ENCODE results near the gene BACE2.

BACE2 gene

DNA sequence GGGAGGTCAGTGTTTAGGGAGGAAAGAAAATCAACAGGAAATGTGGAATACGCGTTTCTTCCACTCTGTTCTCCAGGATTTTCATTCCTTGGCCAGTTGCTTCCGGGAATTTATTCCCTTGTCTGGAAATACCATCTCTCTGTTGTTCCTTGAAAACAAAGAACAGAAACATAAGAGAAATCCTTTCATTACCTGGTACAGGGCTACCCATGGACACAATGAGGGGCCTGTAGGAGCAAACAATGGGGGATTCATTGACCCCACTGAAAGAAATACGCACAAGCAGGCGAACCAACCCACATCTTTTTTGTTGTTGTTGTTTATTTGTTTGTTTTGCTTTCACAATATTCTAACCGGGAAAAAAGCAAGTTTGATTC is 20.0 kb upstream of the BACE2 start:
- DNase-seq (ENCODE audit: extremely low read depth in 1 of 2, low read depth in 1 of 2): no peak

DNA sequence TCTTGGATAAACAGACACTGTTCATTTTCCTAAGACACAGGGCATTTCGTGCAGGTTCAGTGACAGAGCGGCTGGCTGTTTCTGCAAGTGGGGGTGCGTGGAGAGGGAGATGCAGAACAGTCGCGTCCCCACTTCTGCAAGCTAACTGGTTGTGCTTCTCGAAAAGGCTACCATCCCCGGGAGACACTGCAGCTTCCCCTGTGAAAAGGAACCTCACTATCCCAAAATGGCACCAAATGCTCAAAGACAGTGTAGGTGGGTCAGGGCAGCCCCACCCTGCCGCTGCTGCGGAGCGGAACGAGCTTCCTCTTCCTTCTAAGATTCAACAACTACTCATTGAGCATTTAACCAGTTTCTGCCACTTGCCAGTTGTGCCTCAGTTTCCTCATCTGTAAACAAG is 19.2 kb upstream of the BACE2 start:
- DNase-seq (ENCODE audit: extremely low read depth in 1 of 2, low read depth in 1 of 2): no peak

DNA sequence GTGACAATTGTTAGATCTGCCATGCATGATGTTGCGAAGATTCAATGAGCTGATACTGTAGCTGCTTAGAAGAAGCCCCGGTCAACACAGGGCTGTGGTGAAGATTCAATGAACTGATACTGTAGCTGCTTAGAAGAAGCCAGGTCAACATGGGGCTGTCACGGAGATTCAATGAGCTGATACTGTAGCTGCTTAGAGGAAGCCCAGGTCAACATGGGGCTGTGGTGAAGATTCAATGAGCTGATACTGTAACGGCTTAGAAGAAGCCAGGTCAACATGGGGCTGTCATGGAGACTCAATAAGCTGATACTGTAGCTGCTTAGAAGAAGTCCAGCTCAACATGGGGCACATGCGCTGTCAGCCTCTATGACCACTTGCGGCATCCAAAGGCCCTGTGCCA is 18.8 kb upstream of the BACE2 start:
- no peak for DNase-seq (ENCODE audit: extremely low read depth in 1 of 2, low read depth in 1 of 2)

DNA sequence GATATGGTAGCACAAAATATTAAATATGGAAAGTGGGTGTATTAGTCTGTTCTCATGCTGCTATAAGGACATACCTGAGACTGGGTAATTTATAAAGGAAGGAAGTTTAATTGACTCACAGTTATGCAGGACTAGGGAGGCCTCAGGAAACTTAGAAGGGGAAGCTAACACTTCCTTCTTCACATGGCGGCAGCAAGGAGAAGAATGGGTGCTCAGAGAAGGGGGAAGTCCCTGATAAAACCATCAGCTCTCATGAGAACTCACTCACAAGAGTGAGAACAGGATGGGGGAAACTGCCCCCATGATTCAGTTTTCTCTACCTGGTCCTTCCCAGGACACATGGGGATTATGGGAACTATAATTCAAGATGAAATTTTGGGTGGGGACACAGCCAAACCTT is 15.8 kb upstream of the BACE2 start:
- DNase-seq (ENCODE audit: extremely low read depth in 1 of 2, low read depth in 1 of 2): no peak

DNA sequence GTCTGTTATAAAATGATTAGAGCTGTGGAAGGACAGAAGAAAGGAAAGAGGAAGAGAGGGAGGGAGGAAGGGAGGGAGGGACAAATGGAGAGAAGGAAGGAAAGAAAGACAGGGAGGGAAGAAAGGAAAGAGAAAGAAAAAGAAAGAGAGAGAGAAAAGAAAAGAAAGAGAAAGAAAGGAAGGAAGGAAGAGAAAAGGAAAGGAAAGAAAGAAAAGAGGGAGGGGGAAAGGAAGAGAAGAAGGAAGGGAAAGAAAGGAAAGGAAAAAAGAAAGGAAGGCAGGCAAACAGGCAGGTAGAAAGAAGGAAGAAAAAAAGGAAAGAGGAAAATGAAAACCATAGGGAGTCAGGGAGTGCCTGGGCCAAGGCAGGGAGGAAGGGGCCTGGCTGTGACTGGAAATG is 14.5 kb upstream of the BACE2 start:
- no peak for DNase-seq (ENCODE audit: extremely low read depth in 1 of 2, low read depth in 1 of 2)

DNA sequence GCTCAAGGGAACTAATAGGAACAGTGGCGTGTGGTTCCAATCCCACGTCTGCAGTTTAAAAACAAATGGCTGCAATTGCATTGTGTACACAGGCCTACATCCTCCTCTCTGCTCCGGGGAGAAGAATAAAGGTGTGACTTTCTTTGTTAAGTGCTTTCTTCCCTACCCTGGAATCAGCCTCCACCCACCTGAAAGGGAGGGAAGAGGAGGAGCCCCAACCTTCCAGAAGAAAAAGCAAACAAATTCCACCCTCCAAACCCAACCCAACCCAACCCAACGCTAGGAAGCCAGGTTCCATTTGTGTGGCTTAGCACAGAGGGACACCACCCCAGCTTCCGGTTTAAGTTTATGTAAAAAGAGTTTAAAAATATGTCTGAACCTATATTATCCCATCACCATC is 11.8 kb upstream of the BACE2 start:
- DNase-seq (ENCODE audit: extremely low read depth in 1 of 2, low read depth in 1 of 2): no peak

DNA sequence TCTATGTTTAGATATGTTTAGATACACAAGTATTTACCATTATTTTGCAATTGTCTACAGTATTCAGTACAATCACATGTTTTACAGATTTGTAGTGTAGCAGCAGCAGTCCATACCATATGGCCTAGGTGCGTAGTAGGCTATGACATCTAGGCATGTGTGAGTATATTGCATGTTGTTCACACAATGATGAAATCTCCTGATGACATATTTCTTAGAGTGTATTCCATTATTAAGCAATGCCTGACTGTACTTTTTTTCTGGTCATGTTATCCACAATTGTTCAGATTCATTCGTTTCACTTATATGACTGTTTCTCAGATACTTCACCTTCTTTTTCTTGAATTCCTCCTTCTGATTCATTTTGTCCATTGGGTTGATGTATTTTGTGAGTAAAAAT is 9.9 kb upstream of the BACE2 start:
- no peak for DNase-seq (ENCODE audit: extremely low read depth in 1 of 2, low read depth in 1 of 2)

DNA sequence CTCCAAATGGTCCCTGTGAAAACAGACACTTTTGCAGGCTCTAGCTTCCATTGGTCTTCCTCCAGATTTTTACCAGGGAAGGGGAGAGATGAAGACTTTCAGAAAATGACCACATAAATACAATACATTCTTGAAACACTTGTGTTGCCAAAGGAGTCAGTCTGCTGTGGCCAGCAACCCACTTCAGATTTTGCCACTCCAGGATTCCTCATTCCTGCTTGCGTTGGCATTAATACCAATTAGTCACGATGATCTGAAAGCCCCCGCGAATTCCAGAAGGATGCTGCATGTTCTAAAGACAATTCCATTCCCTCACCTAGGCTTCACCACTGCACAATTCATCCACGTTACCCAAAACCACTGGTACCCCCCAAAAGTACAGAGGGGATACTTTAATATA is 7.9 kb upstream of the BACE2 start:
- DNase-seq (ENCODE audit: extremely low read depth in 1 of 2, low read depth in 1 of 2): no peak

DNA sequence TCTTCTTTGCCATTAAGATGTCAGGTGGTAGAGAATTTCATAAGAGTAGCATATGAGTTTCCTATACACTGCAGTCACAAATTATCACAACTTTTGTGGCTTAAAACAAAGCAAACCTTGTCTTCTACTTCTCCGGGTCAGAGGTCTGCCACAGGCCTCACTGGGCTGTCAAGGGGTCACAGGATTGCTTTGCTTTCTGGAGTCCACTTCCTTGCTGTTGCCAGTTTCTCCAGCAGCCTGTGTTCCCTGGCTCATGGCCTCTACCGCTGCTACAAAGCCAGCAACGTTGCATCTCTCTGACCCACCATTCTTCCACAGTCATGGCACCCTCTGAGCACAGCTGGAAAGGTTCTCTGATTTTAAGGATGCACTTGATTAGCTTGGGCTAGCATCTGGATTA is 6.5 kb upstream of the BACE2 start:
- DNase-seq (ENCODE audit: extremely low read depth in 1 of 2, low read depth in 1 of 2): no peak

DNA sequence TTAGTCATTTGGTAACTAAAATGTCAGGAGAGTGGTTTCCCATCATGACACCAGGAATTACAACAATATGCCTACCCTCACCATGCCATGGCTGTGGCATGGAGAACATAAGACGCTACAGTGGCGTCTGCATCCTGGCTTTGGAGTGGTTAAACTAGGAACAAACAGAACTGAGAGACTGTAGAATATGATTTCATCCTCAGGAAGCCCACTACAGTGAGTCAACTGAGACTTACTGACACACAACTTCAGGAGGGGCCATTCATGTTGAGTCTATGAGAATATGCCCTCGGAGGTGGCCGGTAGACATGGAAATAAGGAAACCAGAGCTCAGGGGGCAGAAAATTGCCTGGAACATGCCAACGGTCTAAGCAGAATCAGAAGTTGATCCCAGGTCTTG is 5.9 kb upstream of the BACE2 start:
- DNase-seq (ENCODE audit: extremely low read depth in 1 of 2, low read depth in 1 of 2): no peak

DNA sequence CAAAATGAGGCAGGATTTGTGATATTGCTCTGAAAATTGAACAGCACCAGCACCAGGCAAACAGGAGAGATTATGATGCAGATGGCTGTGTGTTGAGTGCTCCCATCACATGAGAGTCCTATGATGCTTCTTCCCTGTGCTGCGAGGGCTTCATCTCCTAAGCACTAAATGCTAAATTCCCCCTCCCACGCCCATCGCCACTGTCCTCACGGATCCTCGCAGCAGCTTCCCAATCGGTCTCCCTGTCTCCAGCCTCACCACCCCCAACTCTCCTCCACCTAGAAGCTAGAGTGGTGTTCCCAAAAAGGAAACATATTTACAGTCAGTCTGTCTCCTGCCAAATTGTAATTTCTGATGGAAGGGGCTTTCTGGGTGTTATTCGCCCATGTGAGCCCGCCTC is 4.9 kb upstream of the BACE2 start:
- DNase-seq (ENCODE audit: extremely low read depth in 1 of 2, low read depth in 1 of 2): no peak

DNA sequence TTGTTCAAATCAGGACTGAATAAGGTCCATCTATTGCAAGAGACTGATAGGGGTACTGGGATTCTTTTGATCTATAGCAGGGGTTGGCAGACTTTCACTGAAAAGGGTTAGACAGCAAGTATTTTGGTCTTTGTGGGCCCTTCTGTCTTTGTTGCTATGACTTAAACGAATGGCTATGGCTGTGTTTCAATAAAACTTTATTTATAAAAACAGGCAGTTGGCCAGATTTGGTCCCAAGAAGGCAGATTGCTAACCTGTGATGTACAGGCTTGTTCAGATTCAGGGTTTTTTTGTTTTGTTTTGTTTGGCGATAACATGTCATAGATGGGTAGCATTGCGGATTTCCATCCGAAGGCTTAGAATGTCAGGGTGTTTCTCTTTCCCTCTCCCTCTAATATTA is 3.9 kb upstream of the BACE2 start:
- DNase-seq (ENCODE audit: extremely low read depth in 1 of 2, low read depth in 1 of 2): no peak

DNA sequence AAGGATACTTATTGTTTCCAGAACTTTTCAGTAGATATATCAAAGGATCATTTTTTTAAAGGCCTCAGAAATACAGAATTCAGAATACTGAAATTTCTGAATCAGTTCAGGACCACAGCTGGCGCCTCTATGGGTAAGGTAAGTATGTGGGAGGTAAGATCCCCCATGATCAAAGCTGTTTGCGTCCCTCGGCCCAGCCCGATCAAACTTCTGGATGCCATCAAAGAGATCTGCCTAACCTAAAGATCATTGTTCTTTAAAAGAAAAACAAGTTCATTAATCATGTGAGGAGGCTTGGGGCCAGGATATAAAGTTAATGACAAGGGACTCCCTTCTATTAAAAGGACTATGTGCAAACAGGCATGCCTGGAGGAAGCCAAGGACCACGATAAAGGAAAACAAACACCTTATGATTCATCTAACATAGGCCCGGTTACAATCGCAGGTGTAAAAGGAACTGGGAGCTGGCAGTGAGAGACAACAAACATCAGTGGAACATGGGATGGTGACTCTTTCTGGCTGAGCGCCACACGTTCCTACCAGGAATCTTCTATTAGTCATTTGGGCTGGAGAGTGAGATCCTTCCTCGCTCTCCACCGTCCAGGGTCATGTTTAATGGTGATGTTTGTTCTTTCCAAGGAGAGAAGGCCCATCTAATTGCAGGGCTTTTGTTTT is 2.8 kb upstream of the BACE2 start:
- no peak for DNase-seq (ENCODE audit: extremely low read depth in 1 of 2, low read depth in 1 of 2)

DNA sequence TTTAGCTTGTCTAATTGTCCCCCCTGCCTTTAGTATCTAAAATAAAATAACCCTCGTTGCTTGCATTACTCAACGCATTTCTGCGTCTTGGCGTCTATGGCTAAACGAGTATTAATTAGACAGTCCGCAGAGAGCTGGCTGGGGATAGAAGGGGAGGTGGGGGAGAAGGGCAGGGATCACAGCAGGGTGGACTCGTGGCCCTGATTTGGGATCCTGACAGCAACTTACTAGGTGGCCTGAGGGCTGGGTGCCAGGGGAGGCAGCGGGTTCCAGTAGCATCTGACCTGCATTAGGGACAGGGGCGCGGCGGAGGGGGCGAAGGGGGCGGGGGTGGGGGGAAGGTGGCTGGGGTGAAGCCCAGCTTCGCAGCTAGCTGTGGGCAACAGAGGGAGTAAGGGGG is 1.1 kb upstream of the BACE2 start:
- no peak for DNase-seq (ENCODE audit: extremely low read depth in 1 of 2, low read depth in 1 of 2)

DNA sequence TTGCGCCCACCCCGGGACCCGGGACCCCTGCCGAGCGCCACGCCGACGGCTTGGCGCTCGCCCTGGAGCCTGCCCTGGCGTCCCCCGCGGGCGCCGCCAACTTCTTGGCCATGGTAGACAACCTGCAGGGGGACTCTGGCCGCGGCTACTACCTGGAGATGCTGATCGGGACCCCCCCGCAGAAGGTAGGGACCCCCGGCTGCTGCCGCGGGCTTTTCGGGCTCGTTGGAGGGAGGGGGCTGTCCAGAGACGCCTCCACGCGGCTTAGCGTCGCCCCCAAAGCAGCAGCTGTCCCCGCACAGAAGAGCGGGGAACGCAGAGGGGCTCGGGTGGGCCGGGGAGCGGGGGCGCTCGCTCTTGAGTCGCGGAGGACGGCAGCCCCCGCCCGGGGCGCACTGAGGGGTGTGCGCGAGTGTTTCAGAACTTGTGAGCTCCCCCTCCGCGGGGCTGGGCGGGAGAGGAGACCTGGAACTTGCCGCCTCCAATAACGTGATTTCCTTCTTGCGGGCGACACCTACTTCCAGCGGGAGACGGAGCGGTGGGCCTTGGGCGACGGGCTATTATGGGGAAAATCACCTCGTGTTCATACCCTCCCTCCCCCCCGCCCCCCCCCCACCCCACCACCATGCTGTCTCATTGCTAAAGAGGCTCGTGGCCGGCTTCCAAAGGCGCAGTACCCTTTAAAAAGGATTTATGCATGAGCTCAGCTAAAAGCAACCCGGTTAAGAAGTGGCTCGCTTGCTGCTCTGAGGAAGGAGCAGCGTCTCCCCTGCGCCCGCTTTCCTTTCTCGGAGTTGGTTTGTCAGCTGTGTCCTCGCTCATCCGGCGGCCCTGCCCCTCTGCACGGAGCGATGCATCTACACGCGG is 664 bp downstream of the BACE2 start:
- DNase-seq (ENCODE audit: extremely low read depth in 1 of 2, low read depth in 1 of 2): no peak

DNA sequence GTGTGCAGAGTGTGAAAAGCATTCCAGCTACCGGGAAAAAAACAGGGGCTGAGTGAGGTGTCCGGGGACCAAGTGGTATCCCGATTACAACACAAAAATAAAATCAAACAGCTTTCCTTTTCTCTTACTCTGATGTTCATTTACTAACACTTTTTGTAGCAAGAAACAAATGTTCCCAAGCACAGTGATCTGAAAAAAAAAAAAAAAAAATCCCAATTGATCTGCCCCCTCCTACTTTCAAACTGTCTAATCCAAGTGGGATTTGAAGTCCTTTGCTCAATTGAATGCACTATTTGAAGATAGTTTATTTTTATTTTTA is 1.3 kb downstream of the BACE2 start:
- DNase-seq (ENCODE audit: extremely low read depth in 1 of 2, low read depth in 1 of 2): no peak

DNA sequence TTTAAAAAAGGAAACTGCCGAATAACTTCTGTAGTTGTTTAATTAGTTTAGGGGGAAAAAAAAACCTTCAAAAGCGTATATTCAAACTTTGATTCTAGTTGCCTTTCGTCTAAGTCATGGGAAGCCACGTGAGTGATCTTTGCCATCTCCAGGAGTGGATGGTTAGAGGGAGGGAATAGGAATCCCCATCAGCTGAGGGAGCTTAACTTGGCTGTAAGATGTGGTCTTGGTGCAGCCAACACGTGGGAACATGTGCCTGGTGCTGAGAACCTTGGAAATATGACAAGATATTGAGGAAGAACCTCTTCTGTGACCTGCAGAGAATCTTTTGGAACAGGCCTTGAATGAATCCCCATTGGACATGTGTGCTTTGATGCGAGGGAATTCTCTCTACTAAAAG is 1.7 kb downstream of the BACE2 start:
- DNase-seq (ENCODE audit: extremely low read depth in 1 of 2, low read depth in 1 of 2): no peak

DNA sequence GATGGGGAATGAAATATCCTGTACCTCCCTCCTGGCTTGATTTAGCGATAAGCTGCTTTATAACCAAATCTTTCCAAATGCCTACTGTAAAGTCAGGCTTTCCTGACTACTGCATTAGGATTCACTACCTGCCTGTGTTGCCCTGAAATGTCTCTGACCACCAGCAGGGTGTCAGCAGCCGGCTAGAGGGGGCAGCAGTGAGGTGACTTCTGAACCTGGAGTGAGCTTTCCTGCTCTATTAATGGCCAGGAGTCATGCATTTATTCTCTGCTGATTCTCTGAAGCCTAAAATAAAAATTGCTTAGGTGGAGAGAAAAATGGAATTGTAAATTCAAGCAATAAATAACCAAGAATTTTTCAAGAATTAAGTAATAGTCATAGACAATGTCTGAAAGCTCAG is 2.5 kb downstream of the BACE2 start:
- no peak for DNase-seq (ENCODE audit: extremely low read depth in 1 of 2, low read depth in 1 of 2)

DNA sequence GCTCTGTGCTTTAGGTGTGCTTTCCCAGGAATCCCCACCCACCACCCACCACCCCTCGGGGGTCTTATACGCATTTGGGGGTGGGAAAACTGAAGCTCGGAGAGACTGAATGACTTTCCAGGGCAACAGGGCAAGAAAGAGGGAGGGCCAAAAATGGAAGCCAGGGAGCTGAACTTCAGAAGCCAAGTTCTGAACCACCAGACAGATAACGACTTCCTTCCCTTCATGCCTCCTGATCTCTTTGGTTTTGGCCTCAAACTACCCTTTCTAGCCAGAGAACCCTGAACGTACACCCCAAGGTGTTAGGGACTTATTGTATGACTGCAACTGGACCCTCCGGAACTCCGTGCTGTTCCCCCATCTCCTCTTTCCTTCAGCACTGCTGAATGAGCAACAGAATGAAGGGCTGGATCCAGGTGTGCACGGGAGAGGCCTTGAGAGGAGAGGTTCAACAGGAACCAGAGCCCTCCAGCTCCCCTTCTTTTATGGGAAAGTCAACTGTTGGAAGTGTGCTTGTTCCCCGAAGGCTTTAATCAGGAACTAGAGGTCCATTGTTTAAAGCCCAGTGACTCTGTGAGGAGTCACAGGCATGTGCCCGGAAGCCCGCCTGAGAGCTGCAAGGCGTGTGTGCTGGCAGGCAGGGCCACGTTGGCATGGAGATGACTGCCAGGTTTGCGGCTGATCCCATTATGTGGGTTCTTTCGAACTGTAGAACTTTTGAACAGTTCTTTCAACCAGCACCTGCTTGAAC is 3.1 kb downstream of the BACE2 start:
- DNase-seq (ENCODE audit: extremely low read depth in 1 of 2, low read depth in 1 of 2): no peak

DNA sequence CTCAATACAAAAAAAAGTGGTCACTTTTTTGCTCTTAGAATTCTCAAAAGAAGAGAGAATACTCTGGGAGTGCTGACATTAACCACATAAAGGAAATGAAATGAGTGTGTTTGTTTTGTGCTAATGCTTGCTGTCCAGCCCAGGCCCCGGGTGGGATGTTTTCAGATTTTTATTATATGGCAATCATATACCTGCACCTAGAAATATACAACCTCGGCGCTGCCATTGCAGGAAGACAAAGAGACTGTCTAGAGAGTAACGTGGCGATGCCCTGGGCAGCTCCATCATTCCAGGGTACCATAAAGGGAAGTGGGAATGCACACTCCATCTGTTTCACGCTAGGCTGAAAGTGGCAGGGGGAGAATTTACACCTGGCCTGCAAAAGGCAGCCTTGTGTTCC is 7.1 kb downstream of the BACE2 start:
- no peak for DNase-seq (ENCODE audit: extremely low read depth in 1 of 2, low read depth in 1 of 2)

DNA sequence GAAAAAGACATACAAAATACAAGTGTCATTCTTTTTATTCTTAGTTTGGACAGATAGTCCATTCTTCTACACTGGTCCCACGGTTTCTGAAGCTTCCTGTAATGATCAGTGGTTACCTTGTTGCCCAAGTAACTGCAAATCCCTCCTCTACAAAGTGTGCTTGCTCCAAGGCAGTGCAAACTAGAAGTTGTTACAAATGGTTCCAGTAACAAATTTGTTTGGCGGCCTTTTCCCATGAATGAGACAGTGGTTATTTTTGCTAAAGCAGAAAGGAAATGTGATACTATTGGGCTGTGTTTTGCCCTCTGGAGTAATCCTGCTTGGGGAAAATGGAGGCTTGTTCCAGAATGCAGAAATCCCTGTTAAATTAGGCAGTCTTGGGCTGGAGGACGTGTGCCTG is 8.9 kb downstream of the BACE2 start:
- no peak for DNase-seq (ENCODE audit: extremely low read depth in 1 of 2, low read depth in 1 of 2)

DNA sequence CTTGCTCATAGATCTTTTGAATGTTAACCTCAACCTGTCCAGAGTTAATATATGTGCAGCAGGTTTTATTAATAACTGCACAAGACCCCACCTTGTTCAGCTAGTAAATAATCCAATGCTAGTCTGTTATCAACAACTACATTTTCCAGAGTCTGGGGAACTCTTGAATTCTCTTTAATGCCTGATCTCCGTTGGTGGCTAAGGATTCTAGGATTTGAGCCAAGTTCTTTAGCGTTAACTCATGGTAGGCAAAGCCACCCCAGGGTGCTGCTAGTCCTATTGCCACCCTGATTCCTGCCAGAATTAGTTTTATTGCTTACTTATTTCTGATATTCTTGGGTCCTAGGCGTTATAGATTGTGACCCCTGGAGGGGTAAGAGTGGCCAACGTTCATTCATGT is 12.8 kb downstream of the BACE2 start:
- DNase-seq (ENCODE audit: extremely low read depth in 1 of 2, low read depth in 1 of 2): no peak

Measured in stimulated activated CD8-positive, alpha-beta memory T cell treated with anti-CD3 and anti-CD28 coated beads, Interleukin-7, amount 100 ng/mL, for 48 hours (primary cell).